HepG2 (cell line): ENCODE data around the gene KCNT2.

Source experiments
- BCLAF1 ChIP-seq: fragments of 450-650 bp; IDR thresholded peaks from 2 replicates; pipeline ENCODE4 v1.6.1; 2017; ENCODE audit warnings: mild to moderate bottlenecking
- HOMEZ ChIP-seq: IDR thresholded peaks from 2 replicates; pipeline ENCODE4 v1.6.1; 2016; ENCODE audit warnings: low read depth
- JUN ChIP-seq: sonication (generic); formaldehyde crosslinking; IDR thresholded peaks from 2 replicates; pipeline ENCODE4 v1.4.0; 2020; ENCODE audit warnings: mild to moderate bottlenecking, missing genetic modification reagents
- MAX ChIP-seq: IDR thresholded peaks from 2 replicates; pipeline ENCODE4 v1.6.1; 2012; ENCODE audit warnings: inconsistent platforms
- MTA3 ChIP-seq: sonication (generic); formaldehyde crosslinking; IDR thresholded peaks from 2 replicates; pipeline ENCODE4 v1.4.0; 2020; ENCODE audit warnings: missing genetic modification reagents
- POLR2AphosphoS5 ChIP-seq: IDR thresholded peaks from 2 replicates; pipeline ENCODE4 v1.6.1; 2012; ENCODE audit warnings: low read depth, low read length
- RAD21 ChIP-seq: fragments of 450-650 bp; formaldehyde crosslinking; IDR thresholded peaks from 2 replicates; pipeline ENCODE4 v1.5.0; 2020; ENCODE audit warnings: mild to moderate bottlenecking
- RFXANK ChIP-seq: IDR thresholded peaks from 2 replicates; pipeline ENCODE4 v1.6.1; 2016
- SNAPC5 ChIP-seq: sonication (generic); formaldehyde crosslinking; IDR thresholded peaks from 2 replicates; pipeline ENCODE4 v1.8.1; 2023; ENCODE audit warnings: mild to moderate bottlenecking, missing genetic modification reagents, borderline replicate concordance
- ZNF383 ChIP-seq: sonication (generic); formaldehyde crosslinking; IDR thresholded peaks from 2 replicates; pipeline ENCODE4 v1.4.0; 2020; ENCODE audit warnings: missing genetic modification reagents, mild to moderate bottlenecking, borderline replicate concordance
- ZNF496 ChIP-seq: sonication (generic); formaldehyde crosslinking; IDR thresholded peaks from 2 replicates; pipeline ENCODE4 v1.8.1; 2023; ENCODE audit warnings: mild to moderate bottlenecking, moderate library complexity, missing genetic modification reagents; ENCODE audit not compliant: insufficient replicate concordance
- ZSCAN30 ChIP-seq: sonication (generic); formaldehyde crosslinking; IDR thresholded peaks from 2 replicates; pipeline ENCODE4 v1.5.0; 2020; ENCODE audit warnings: mild to moderate bottlenecking, missing genetic modification reagents

GRCh38 chr1:196403803-196404690, 204.2 kb downstream of the KCNT2 start:
- no peak for TF ChIP-seq ZNF496
- no peak for TF ChIP-seq ZSCAN30 (CRISPR knock-in tag)
- TF ChIP-seq RAD21 (CRISPR knock-in tag): no peak
- no peak for TF ChIP-seq BCLAF1
- no peak for TF ChIP-seq POLR2AphosphoS5
- TF ChIP-seq MAX: no peak
- TF ChIP-seq SNAPC5 (CRISPR knock-in tag): no peak
- TF ChIP-seq HOMEZ (CRISPR knock-in tag): no peak
- TF ChIP-seq MTA3 (CRISPR knock-in tag): no peak
- TF ChIP-seq RFXANK (CRISPR knock-in tag): no peak
- TF ChIP-seq ZNF383: no peak
- TF ChIP-seq JUN (CRISPR knock-in tag): no peak
